Gastrocnemius medialis (tissue), 4 donors: ENCODE results near the gene HCAR3. TPM values are rescaled to one million over a fixed set of nuclear protein-coding genes. Genes with fewer than 3 reads are reported as not detected.
"Not testable (repeated sequence)": the region's sequence is repeated elsewhere in the genome, so short reads cannot be mapped to it uniquely, and the experiment has no call there.

ENCODE experiments used
- ATAC-seq, 2 donors: fragments of 150-250 bp; one replicate each; pipeline ENCODE4 v1.9.1; 2016
- DNase-seq, 2 donors: peaks; one replicate each; pipeline ENCODE4 v3.0.0-alpha.2; 2019
- H3K27ac ChIP-seq, 4 donors: fragments of 200-600 bp; sonication (generic); 1 replicate in 1 of 4; 2 replicates in 3 of 4; pipeline ENCODE4 v1.5.1; 2016 to 2018; ENCODE audit warnings: mild to moderate bottlenecking in 2 of 4, moderate library complexity in 1 of 4
- H3K27me3 ChIP-seq, 3 donors: fragments of 200-600 bp; sonication (generic) in 2 of 3; 1 replicate in 1 of 3; 2 replicates in 2 of 3; pipeline versions ENCODE4 v1.5.1 to v1.6.0; 2016 to 2019; ENCODE audit warnings: mild to moderate bottlenecking in 1 of 3, moderate library complexity in 1 of 3
- H3K36me3 ChIP-seq, 2 donors: fragments of 200-600 bp; sonication (generic) in 1 of 2; one replicate each; pipeline ENCODE4 v1.5.1; 2017 to 2018
- H3K4me1 ChIP-seq, 2 donors: fragments of 200-600 bp; sonication (generic) in 1 of 2; one replicate each; pipeline ENCODE4 v1.5.1; 2016 to 2017; ENCODE audit warnings: mild to moderate bottlenecking in 2 of 2
- H3K4me3 ChIP-seq, 4 donors: fragments of 200-600 bp; sonication (generic) in 3 of 4; 1 replicate in 1 of 4; 2 replicates in 3 of 4; pipeline ENCODE4 v1.5.1; 2016 to 2019; ENCODE audit warnings: mild to moderate bottlenecking in 2 of 4
- H3K9me3 ChIP-seq, 3 donors: fragments of 200-600 bp; sonication (generic) in 2 of 3; 1 replicate in 1 of 3; 2 replicates in 2 of 3; pipeline ENCODE4 v1.5.1; 2016 to 2019
- CTCF ChIP-seq, 5 experiments: fragments of 450-650 bp in 3 of 5; fragments of 200-600 bp in 2 of 5; sonication (generic) in 2 of 5; IDR thresholded peaks in 4 of 5; conservative IDR thresholded peaks in 1 of 5; 1 replicate in 4 of 5; 2 replicates in 1 of 5; pipeline ENCODE4 v1.5.1; 2016 to 2019; ENCODE audit warnings: antibody characterized with exemption in 5 of 5, mild to moderate bottlenecking in 3 of 5, moderate library complexity in 3 of 5
- POLR2A ChIP-seq, 2 donors: fragments of 450-650 bp; IDR thresholded peaks; one replicate each; pipeline ENCODE4 v1.6.1; 2017; ENCODE audit warnings: antibody characterized with exemption in 2 of 2, mild to moderate bottlenecking in 2 of 2, moderate library complexity in 2 of 2
- in situ Hi-C, 4 donors: fragments of 200-750 bp; cut with MboI; loops; one replicate each; pipeline versions ENCODE4 v1.15.0 to v1.8.0; 2017; ENCODE audit warnings: low sequenced_read_pairs in 4 of 4
- intact Hi-C: fragments of 100-400 bp; cut with DNase I; formaldehyde crosslinking; loops from one replicate; pipeline ENCODE4 v1.15.1; 2023; ENCODE audit warnings: low total_unique reads
- total RNA-seq, 4 donors: library from RNA; depleted of rRNA; stranded (reverse); fragments of >200 nt; gene quantifications; one replicate each; pipeline versions ENCODE4 v1.1.0 to v1.2.3, GENCODE V29; 2016

The HCAR3 gene
- total RNA-seq, 4 donors from 2014 or later = not detected

DNA sequence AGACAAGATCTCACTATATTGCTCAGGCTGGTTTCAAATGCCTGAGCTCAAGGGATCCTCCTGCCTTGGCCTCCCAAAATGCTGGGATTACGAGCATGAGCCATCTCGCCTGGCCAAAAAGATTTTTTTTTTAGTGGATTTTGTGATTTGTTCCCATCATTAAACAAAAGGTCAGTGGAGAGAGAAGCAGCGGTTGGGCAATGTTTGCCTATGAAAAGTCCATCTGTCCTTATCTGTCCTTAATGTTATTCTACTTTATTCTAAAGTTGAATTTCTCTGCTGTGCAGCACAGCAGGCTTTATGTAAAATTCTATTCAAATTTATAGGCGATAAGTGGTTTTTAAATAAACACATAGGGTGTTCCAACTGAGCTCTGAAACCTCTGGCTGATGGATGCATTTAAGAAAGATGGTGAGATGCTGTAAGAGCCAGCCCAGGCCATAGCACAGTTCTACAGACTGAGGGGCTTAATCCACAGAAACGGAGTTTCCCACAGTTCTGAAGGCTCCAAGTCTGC, 32.3 kb downstream of the HCAR3 start:
- H3K9me3 ChIP-seq = no peaks in the 10 kb centered on the region
- no peaks in the 10 kb centered on the region for H3K4me1 ChIP-seq
- H3K4me3 ChIP-seq = no peak overlapping the region
- TF ChIP-seq CTCF (IDR thresholded peaks at IDR 0.05 in 4 of 5, conservative IDR thresholded peaks at IDR 0.05 in 1 of 5) (no peak), POLR2A (IDR thresholded peaks at IDR 0.05) (no peak)
- no peaks in the 10 kb centered on the region for H3K36me3 ChIP-seq
- in situ Hi-C loops = no loop called here
- no peak overlapping the region for H3K27ac ChIP-seq
- intact Hi-C loops = no loop called here
- ATAC-seq = no peak
- DNase-seq = no peak
- H3K27me3 ChIP-seq = no peaks in the 10 kb centered on the region

DNA sequence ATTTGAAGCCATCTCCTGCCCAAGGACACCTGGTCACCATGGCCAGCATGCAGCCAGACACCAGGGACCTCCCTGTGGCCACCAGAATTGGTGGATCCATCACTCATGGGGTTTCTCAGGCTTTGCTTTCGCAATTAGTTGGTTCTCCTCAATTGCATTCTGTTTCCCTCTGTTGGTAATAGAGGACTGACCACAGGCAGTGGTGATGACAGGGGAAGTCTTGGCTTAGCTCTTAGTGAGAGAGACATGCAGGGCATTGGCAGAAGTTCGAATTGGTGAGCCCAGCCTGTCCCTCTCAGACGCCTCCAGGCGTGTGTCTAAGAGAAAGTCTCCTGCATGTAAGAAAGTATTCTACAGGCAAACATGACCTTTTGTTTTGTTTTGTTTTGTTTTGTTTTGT, 34.8 kb downstream of the HCAR3 start:
- no peaks in the 10 kb centered on the region for H3K4me1 ChIP-seq
- no peak for DNase-seq
- TF ChIP-seq POLR2A (IDR thresholded peaks at IDR 0.05) (no peak), CTCF (IDR thresholded peaks at IDR 0.05 in 4 of 5, conservative IDR thresholded peaks at IDR 0.05 in 1 of 5) (no peak)
- H3K27ac ChIP-seq = no peak overlapping the region
- H3K27me3 ChIP-seq = no peaks in the 10 kb centered on the region
- intact Hi-C loops = no loop called here
- H3K36me3 ChIP-seq = no peaks in the 10 kb centered on the region
- H3K4me3 ChIP-seq = no peak overlapping the region
- in situ Hi-C loops = no loop called here
- H3K9me3 ChIP-seq = no peaks in the 10 kb centered on the region
- no peak for ATAC-seq

DNA sequence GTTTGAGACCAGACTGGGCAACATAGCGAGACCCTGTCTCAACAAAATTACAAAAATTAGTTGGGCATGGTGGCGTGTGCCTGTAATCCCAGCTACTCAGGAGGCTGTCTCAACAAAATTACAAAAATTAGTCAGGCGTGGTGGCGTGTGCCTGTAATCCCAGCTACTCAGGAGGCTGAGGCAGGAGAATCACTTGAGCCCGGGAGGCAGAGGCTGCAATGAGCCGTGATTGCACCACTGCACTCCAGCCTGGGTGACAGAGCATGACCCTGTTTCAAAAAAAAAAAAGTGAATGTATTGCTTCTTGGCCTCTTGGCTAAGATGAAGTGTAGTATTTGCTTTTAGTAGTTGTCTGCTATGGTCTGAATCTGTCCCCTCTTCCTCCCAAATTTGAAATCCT, 35.6 kb downstream of the HCAR3 start:
- H3K36me3 ChIP-seq, H3K4me3 ChIP-seq, H3K27ac ChIP-seq, H3K27me3 ChIP-seq, H3K9me3 ChIP-seq, H3K4me1 ChIP-seq, ATAC-seq, in situ Hi-C loops, intact Hi-C loops, DNase-seq: not testable (repeated sequence)

GRCh38 chr12:122676781-122677180, 39.8 kb downstream of the HCAR3 start:
- ATAC-seq, H3K27ac ChIP-seq, H3K4me1 ChIP-seq, H3K36me3 ChIP-seq, intact Hi-C loops, DNase-seq, H3K9me3 ChIP-seq, H3K27me3 ChIP-seq, H3K4me3 ChIP-seq, in situ Hi-C loops: not testable (repeated sequence)

GRCh38 chr12:122676015-122676414, 40.6 kb downstream of the HCAR3 start:
- H3K4me3 ChIP-seq, H3K9me3 ChIP-seq, intact Hi-C loops, H3K4me1 ChIP-seq, H3K27ac ChIP-seq, H3K36me3 ChIP-seq, H3K27me3 ChIP-seq, in situ Hi-C loops, DNase-seq, ATAC-seq: not testable (repeated sequence)

GRCh38 chr12:122672515-122672914, 44.1 kb downstream of the HCAR3 start:
- no peak overlapping the region for H3K27ac ChIP-seq
- TF ChIP-seq POLR2A (IDR thresholded peaks at IDR 0.05) (no peak), CTCF (IDR thresholded peaks at IDR 0.05 in 4 of 5, conservative IDR thresholded peaks at IDR 0.05 in 1 of 5) (no peak)
- H3K36me3 ChIP-seq = no peaks in the 10 kb centered on the region
- H3K9me3 ChIP-seq = no peaks in the 10 kb centered on the region
- no peak for ATAC-seq
- no peaks in the 10 kb centered on the region for H3K27me3 ChIP-seq
- no peak for DNase-seq
- no peak overlapping the region for H3K4me3 ChIP-seq
- no peaks in the 10 kb centered on the region for H3K4me1 ChIP-seq
- in situ Hi-C loops (no loop called here), intact Hi-C loops (no loop called here)
